OCI-LY7 (cell line): ENCODE results near the gene EPO. TPM values are rescaled to one million over a fixed set of nuclear protein-coding genes. Genes with fewer than 3 reads are reported as not detected.

Source experiments
- BruUV-seq: library from RNA; stranded (reverse); fragments of 400-500 nt; replicated peaks from 2 replicates; lab custom pipeline; 2021; lab: Mats Ljungman, UMichigan
- CTCF ChIA-PET: fragments of 300-600 bp; sonication (Branson Sonifier 250); formaldehyde crosslinking; loops from one replicate; lab custom pipeline; 2022; ENCODE audit warnings: antibody characterized with exemption; ENCODE audit not compliant: unreplicated experiment; lab: Charles Lee
- POLR2A ChIA-PET: fragments of 300-600 bp; sonication (Branson Sonifier 250); formaldehyde crosslinking; loops from one replicate; lab custom pipeline; 2022; ENCODE audit warnings: antibody characterized with exemption; lab: Charles Lee
- DNase-seq: peaks from one replicate; pipeline ENCODE4 v3.0.0-alpha.2; 2015; ENCODE audit warnings: low spot score
- H2AFZ ChIP-seq: fragments of 200-600 bp; sonication (generic), shearing (Covaris generic); 2 replicates; pipeline ENCODE4 v1.6.1; 2014; ENCODE audit warnings: mild to moderate bottlenecking, antibody characterized with exemption, low read length, moderate library complexity
- H3K27ac ChIP-seq: fragments of 200-600 bp; sonication (generic); 2 replicates; pipeline ENCODE4 v1.5.1; 2014; ENCODE audit warnings: mixed run types, low read depth, mild to moderate bottlenecking, moderate library complexity, low read length, inconsistent platforms; ENCODE audit not compliant: poor library complexity, severe bottlenecking
- H3K36me3 ChIP-seq: fragments of 200-600 bp; sonication (generic); 2 replicates; pipeline ENCODE4 v1.6.1; 2014; ENCODE audit warnings: mild to moderate bottlenecking, antibody characterized with exemption, low read length, moderate library complexity, mixed read lengths; ENCODE audit not compliant: insufficient read depth
- H3K4me1 ChIP-seq: fragments of 200-600 bp; sonication (generic); 2 replicates; pipeline ENCODE4 v1.5.1; 2014; ENCODE audit warnings: mild to moderate bottlenecking, low read length; ENCODE audit not compliant: insufficient read depth, poor library complexity, severe bottlenecking
- H3K4me2 ChIP-seq: fragments of 200-600 bp; sonication (generic); 2 replicates; pipeline ENCODE4 v1.6.1; 2014; ENCODE audit warnings: mild to moderate bottlenecking, low read length
- H3K4me3 ChIP-seq: fragments of 200-600 bp; sonication (generic); 2 replicates; pipeline ENCODE4 v1.5.1; 2014; ENCODE audit warnings: mild to moderate bottlenecking, low read depth, low read length; ENCODE audit not compliant: poor library complexity, severe bottlenecking
- H3K79me2 ChIP-seq: fragments of 200-600 bp; sonication (generic); 2 replicates; pipeline ENCODE4 v1.6.1; 2016; ENCODE audit warnings: low read depth, mild to moderate bottlenecking, low read length, moderate library complexity, mixed read lengths; ENCODE audit not compliant: insufficient read depth
- H3K9me2 ChIP-seq: fragments of 200-600 bp; sonication (generic); 2 replicates; pipeline ENCODE4 v1.6.1; 2016; ENCODE audit warnings: mild to moderate bottlenecking, low read length, mixed read lengths; ENCODE audit not compliant: insufficient read depth
- H3K9me3 ChIP-seq: fragments of 200-600 bp; sonication (generic); 2 replicates; pipeline ENCODE4 v1.6.1; 2014; ENCODE audit warnings: mild to moderate bottlenecking, mixed run types, low read length, mixed read lengths
- H4K20me1 ChIP-seq: fragments of 200-600 bp; sonication (generic); 2 replicates; pipeline ENCODE4 v1.6.1; 2014; ENCODE audit warnings: mild to moderate bottlenecking, antibody characterized with exemption, low read length, moderate library complexity, mixed read lengths; ENCODE audit not compliant: insufficient read depth
- EZH2phosphoT487 ChIP-seq: fragments of 200-600 bp; sonication (generic); IDR thresholded peaks from 2 replicates; pipeline ENCODE4 v1.6.1; 2018; ENCODE audit warnings: low read depth, borderline replicate concordance, mild to moderate bottlenecking, mixed run types, antibody characterized with exemption, low read length, moderate library complexity, mixed read lengths
- intact Hi-C: fragments of 100-400 bp; cut with micrococcal nuclease; formaldehyde crosslinking; loops from one replicate; pipeline ENCODE4 v1.10.0; 2022; ENCODE audit not compliant: unreplicated experiment
- total RNA-seq, 2 experiments: library from RNA; depleted of rRNA in 1 of 2; stranded (reverse); fragments of >200 nt in 1 of 2; shearing (Covaris generic) in 1 of 2; gene quantifications; 2 replicates each; pipeline ENCODE4 v1.2.3, GENCODE V29; 2014 to 2022
- TF ChIP-seq, protein P1 (sequence below): fragments of 200-600 bp; sonication (generic); conservative IDR thresholded peaks from 2 replicates; pipeline ENCODE4 v1.5.1; 2014; ENCODE audit warnings: mild to moderate bottlenecking, antibody characterized with exemption, low read length, moderate library complexity, mixed read lengths

Gene EPO
- total RNA-seq, 2 experiments from 2014 or later = 0.13 TPM; not detected in 1

DNA sequence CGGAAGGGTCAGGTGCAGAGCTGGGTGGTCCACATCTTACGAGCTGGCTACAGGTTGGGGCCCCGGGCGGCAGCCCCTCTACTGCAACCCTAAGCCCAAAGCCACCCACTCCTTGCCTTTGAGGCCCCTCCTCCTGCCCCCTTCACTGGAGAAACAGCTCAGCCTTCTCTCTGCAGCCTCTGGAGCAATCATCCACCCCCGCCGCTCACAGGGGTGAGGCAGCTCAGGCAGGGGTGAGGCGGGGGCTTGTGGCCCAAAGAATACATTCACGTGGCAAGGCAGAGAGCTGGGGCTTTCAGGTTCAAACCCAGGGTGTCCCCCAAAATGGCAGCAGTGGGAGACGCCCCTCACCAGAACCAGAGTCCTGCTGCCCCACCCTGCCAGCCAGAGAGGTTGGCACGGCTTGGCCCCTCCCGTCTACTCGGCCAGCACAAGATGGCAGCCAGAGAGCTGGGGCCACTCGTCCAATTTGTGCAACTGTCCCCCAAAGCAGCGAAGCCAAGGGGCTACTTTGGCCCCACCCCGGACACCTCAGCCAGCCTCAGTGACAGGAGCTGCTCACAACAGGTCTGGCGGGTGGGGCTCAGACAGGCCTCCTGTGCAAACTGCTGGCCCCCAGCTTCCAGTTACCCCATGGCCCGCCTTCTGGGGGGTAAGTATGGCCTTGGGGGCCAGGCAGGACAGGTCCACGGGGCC lies 39.5 kb upstream of the EPO start:
- no peak for DNase-seq
- Histone ChIP-seq H3K27ac (no peak overlapping the region), H3K4me1 (peaks cover 6% of the 10 kb centered on the region), H3K9me2 (no peaks in the 10 kb centered on the region), H3K79me2 (no peaks in the 10 kb centered on the region), H3K4me2 (no peak overlapping the region), H3K4me3 (no peak overlapping the region), H4K20me1 (0 out of 2 replicates have a peak, but pooled peaks cover 4% of the 10 kb centered on the region), H3K9me3 (no peaks in the 10 kb centered on the region), H3K36me3 (peaks cover 95% of the 10 kb centered on the region), H2AFZ (no peak overlapping the region)
- ChIA-PET CTCF (no interaction called here), POLR2A (no interaction called here)
- intact Hi-C loops = no loop called here
- TF ChIP-seq, protein P1, sequence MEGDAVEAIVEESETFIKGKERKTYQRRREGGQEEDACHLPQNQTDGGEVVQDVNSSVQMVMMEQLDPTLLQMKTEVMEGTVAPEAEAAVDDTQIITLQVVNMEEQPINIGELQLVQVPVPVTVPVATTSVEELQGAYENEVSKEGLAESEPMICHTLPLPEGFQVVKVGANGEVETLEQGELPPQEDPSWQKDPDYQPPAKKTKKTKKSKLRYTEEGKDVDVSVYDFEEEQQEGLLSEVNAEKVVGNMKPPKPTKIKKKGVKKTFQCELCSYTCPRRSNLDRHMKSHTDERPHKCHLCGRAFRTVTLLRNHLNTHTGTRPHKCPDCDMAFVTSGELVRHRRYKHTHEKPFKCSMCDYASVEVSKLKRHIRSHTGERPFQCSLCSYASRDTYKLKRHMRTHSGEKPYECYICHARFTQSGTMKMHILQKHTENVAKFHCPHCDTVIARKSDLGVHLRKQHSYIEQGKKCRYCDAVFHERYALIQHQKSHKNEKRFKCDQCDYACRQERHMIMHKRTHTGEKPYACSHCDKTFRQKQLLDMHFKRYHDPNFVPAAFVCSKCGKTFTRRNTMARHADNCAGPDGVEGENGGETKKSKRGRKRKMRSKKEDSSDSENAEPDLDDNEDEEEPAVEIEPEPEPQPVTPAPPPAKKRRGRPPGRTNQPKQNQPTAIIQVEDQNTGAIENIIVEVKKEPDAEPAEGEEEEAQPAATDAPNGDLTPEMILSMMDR = no peak
- no peak for TF ChIP-seq EZH2phosphoT487
- no TSS peak for BruUV-seq

DNA sequence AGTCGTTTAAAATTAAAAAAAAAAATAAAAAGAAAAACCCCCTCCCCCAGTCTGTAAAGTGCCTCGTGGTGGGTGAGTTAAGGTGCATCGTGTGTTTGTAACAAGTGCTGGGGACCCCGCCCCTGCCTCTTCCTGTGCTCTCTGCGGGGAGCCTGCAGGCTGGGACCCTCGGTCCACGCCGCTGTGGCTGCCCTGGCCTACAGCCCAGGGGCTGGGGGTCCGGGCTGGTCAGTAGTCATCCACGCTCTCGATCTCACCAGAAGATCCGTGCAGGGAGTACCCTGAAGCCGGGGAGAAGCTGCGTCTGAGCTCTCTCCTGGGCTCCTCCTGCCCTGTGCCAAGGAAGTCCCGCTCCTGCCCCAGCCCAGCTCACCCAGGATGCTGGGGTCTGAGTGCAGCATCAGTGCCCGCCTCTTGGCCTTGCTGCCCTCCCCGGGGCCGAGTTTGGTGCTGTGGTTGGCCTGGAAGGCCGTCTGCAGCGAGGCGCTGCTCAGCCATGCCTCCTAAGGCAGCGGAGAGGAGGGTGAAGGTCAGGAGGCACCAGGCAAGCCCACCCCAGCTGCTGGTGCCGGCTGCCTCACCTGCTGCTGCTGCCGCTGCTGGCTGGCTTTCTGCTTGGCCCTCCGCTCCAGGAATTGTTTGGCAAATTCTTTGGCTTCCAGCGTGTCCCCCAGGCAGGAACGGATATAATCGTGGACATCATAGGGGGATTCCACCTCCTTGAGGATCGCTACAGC lies 38.6 kb upstream of the EPO start:
- H3K4me1 ChIP-seq = no peaks in the 10 kb centered on the region
- POLR2A ChIA-PET = no interaction called here
- H4K20me1 ChIP-seq = no peaks in the 10 kb centered on the region
- CTCF ChIA-PET = no interaction called here
- DNase-seq = no peak
- no TSS peak for BruUV-seq
- H3K79me2 ChIP-seq = no peaks in the 10 kb centered on the region
- no peaks in the 10 kb centered on the region for H3K9me2 ChIP-seq
- H3K27ac ChIP-seq = no peak overlapping the region
- intact Hi-C loops = no loop called here
- H3K4me2 ChIP-seq = no peak overlapping the region
- peaks cover 100% of the 10 kb centered on the region for H3K36me3 ChIP-seq
- no peak overlapping the region for H2AFZ ChIP-seq
- H3K9me3 ChIP-seq = no peaks in the 10 kb centered on the region
- H3K4me3 ChIP-seq = no peak overlapping the region
- TF ChIP-seq, protein P1 = no peak
- TF ChIP-seq EZH2phosphoT487 = no peak
